Hematopoietic multipotent progenitor cell treated with erythropoietin and hydrocortisone succinate and interleukin-3 and kit ligand, for 15 days (in vitro differentiated cells): ENCODE results near the gene SOCS1.

ENCODE experiments used
- DNase-seq: peaks from one replicate; pipeline ENCODE4 v3.0.0-alpha.2; 2015; ENCODE audit warnings: low spot score

The SOCS1 gene

DNA sequence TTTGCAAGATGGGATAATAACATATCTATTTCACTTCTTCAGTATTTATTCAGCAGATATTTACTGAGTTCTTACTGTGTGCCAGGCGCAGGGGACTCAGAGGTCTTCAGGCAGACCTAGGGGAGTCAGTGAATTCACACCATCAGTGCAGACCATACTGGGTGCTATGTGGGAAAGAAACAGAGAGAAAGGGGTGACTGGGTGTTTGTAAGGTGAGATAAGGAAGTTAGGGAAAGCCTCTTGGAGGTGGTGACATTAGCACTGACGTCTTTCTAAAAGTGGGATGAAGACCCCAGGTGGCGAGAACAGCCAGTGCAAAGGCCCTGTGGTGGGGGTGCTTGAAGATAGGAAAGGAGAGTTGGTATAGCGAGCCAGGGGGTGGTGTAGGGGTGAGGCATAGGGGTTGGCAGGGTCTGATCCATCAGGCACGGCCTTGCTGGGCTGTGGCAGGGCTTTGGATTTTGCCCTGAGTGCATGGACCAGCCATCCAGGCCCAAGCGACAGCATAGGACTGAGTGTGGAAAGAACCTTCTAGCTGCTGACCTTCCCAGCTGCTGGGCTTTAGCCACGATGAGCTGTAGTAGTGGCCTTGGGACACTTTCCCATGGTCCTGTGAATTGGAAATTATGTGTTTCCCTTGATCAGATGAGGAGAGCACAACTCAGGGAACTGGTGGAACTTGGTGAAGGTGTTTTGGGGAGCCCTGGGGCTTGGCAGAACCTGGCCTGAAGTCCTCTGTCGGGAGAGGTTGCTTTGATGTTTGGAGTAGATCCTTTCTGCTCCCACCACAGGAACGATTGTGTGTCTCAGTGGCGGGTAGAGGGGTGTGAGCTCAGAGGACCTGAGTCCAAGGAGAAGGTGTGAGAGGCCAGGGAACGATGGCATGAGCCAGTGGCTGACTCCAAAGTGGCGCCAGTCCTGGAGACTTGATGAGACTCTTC lies 3.9 kb upstream of the SOCS1 start:
- DNase-seq, result no peak

DNA sequence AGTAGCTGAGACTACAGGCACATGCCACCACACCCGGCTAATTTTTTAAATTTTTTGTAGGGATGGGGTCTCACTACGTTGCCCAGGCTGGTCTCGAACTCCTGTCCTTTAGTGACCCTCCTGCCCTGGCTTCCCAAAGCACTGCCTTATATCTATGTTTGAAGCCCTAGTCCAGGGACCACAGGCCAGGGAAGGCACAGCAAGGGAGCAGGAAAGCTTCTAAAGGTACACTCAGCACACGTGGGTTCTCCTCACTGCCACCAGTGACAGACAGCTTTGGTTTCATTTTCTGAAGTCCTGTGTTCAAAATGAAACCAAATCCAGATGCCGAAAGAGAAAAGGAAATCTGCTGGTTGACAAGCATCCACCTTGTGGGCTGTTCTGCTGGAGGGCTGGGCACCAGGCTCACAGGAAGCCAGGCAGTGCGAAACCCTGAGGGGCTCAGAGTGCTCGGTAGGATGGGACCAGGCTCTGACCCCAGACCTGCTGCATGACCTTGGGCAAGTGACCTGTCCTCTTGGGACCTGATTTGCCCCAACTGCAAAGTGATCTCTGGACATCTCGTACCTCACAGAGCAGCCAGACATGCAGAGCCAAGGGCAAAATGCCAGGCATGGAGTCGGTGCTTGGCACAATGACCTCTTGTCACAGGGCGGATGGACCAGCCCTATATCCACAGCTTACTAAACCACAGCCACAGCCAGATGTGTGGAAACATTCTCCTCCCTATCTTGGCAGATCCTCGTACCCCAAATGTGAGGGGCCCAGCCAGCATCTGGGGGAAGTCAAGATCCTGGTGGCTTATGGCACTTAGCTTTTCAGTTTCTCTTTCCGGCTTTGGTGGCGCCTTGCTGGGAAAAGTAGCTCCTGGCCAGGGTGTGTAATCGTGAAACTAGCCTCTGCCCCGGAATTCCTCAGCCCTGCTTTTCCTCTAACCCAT lies 2.8 kb upstream of the SOCS1 start:
- DNase-seq, result no peak

DNA sequence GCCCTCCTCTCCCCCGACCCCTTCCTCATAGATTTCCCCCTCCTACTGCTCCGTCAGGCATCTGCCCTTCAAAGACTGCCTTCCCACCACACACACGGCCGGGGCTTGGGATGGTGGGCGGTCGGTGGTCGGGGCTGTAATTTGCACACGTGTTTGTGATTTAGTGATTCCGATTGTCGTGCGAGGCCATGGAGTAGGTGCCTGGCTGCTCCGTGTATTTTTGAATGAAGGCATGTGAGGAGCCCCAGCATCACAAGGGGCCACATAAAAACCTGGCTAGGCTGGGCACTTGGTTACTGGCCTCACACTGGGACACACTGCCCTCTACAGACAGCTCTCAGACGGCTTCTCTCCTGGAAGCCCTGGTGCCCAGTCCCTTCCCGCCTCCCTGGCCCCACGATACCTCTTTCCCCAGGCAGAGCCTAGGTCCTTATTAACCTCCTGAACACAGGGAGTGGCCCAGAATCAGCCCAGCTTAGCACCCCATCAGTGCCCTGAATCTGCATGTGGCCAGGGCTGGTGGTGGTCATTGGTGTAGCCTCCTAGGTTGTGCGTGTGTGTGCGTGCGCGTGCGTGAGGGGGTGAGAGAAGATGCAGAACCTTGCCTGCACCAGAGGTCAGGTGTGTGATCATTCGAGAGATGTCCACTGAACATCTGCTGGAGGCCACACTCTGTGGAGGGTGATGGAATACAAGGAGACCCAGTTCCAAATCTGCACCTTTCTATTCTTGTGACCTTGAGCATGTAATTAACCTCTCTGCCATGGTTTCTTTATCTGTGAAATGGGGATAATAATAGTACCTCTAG lies 1.3 kb upstream of the SOCS1 start:
- peak; percentile 71 for DNase-seq

DNA sequence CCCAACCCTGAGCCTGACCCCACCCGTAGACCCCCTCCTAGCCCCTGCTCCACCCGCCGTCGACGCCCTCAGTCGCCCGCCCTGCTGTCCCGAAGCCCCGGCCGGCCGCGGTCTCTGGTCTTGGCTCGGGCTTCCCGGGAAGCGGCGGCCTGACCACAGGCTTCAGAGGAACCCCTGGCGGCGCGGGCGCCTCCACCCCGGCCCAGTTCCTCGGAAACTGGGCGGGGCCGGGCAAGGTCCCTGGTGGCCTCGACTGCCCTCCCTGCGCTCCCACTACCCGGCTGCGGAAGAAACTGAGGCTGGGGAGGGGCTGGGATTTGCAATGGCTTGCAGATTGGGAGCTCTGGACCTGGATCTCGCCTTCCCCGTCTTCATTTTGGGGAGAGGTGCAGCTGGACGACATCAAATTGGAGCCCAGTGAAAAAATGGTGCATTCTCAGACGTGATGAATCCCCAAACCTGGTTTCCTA lies 692 bp upstream of the SOCS1 start:
- peak; percentile 9 for DNase-seq

DNA sequence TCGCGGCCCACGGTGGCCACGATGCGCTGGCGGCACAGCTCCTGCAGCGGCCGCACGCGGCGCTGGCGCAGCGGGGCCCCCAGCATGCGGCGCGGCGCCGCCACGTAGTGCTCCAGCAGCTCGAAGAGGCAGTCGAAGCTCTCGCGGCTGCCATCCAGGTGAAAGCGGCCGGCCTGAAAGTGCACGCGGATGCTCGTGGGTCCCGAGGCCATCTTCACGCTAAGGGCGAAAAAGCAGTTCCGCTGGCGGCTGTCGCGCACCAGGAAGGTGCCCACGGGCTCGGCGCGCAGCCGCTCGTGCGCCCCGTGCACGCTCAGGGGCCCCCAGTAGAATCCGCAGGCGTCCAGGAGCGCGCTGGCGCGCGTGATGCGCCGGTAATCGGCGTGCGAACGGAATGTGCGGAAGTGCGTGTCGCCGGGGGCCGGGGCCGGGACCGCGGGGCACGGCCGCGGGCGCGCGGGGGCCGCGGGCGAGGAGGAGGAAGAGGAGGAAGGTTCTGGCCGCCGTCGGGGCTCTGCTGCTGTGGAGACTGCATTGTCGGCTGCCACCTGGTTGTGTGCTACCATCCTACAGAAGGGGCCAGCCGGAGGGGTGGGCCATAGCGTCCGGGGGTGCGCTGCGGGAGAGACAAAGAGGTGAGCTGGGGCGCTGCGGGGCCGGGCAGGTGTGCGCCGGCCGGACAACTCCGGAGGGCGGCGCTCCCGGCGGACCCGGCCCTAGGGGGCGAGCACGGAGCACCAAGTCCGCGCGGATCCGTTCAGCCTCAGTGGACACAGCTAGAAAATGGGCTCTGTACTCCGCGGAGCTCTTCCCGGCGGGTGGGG lies 879 bp downstream of the SOCS1 start:
- peak; percentile 24 for DNase-seq

DNA sequence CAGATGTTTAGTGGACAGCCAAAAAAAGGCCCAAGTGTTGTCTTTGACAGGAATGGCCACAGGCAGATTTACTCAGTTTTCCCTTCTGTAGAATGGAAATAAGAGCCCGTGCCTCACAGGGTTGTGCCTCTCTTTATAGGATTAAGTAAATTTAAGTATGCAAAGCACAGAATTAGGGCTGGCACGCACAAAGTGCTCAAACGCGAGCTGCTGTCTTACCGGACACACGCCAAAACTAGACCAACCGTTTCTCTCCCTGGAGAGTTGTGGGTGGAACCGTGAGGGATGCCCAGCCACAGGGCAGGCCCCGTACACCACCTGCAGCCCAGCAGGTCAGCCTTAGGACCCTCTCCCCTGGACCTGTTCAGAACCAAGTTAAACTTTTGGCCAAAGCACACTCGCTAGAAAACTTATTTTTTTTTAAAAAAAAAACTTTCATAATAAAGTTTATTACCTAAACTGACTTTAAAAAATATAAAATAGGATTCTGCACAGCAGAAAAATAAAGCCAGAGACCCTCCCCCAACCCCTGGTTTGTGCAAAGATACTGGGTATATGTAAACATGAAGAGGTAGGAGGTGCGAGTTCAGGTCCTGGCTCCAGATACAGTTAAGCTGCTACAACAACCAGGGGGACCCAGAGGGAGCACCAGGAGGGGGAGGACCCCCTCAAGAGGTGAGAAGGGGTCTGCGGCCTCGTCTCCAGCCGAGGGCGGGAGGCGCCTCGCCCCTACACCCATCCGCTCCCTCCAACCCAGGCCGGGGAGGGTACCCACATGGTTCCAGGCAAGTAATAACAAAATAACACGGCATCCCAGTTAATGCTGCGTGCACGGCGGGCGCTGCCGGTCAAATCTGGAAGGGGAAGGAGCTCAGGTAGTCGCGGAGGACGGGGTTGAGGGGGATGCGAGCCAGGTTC lies 1.8 kb downstream of the SOCS1 start:
- DNase-seq, result no peak

DNA sequence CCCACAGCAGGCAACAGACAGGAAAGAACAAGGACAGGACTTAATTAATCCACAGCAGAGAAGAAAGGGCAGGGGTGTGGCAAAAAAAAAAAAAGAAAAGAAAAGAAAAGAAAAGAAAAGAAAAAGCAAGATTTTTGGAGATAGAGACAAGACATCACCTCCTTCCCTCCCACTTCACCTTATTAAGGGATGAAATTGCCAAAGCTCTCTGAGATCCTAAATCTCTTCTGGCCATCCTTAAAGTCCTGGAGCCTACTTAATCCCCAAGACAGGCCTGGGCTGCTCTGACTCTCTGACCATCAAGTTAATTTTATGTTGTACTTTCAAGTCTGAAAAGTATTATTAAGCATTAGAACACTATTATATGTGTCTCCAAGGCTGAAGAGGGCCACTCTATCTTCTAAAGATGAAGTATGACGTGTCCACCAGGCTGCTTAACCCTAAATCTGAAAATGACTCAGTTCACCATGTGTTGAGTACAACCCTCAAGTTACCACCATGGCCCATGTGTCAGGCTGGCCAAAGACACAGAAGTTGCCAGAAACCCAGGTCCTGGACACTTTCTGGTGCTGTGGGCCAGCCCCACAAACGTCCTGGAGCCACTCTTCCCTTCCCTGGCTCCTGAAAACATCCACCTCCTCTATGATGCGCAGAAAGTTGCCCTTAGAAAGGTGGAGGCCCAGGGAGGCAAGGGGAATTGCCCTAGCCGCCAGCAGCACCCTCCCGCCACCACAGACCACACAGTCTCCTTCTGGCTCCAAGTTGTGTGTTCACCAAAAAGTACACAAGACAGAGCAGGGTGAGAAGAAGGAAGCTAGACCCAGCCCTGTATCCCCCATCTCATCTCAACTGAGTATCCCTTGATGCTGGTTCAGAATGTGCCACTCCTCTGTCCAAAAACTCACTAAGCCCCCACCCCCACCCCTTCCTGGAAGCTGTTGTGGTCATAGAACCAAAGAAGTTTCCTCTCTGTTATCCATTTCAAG lies 2.7 kb downstream of the SOCS1 start:
- no peak for DNase-seq

DNA sequence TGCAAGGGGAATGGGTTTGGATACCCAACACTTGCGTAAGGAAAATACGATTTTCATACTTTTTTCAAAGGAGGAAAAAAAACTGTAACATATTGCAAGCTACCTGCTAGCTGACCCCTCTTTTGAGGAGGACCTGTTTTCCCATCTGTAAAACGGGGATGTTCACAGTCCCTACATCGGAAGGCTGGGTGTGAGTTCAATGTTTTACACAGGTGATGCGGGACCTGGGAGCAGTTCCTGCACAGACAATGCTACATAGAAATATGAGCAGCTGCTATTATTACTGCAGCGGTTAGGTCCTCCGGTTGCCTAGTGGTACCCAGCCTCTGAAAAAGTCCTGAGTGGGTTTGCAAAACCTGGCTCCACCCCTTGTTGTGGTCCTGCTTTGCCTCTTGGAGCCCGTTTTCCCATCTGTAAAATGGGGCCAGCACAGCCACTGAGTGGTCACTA lies 3.5 kb downstream of the SOCS1 start:
- DNase-seq, result no peak

DNA sequence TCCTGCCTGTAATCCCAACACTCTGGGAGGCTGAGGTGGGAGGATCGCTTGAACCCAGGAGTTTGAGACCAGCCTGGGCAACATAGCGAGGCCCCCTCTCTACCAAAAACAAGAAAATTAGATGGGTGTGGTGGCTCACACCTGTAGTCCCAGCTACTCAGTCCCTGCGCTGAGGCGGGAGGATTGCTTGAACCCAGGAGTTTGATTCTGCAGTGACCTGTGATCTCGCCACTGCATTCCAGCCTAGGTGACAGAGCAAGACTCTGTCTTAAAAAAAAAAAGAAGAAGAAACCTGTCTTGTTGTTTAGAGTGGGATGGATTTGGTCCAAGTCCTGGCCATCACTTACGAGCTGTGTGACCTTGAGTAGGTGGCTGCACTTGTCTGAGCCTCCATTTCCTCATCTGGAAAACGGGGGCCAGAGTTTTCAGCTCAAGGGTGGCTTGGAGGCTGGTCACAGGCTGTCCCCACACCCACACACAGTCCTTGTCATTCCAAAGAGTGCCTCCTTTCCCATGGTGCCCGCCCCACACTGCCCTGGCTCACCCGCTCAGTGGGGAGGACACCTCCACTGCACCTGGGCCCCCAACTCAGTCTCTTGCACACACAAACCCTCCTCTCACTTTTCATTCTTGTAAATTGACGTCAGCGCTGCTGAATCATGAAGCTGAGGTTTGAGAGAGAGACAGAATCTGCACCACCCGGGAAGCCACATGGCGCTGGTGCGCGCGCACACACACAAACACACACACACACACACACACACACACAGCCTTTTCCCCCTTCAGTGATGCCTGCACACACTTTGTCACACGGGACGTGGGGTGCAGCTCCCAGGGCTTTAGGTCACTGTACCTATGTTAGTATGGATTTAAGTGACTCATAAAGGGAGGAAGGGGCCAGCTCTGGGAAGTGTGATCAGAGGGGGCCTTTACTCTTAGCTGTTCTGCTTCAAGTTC lies 4.2 kb downstream of the SOCS1 start:
- no peak for DNase-seq

DNA sequence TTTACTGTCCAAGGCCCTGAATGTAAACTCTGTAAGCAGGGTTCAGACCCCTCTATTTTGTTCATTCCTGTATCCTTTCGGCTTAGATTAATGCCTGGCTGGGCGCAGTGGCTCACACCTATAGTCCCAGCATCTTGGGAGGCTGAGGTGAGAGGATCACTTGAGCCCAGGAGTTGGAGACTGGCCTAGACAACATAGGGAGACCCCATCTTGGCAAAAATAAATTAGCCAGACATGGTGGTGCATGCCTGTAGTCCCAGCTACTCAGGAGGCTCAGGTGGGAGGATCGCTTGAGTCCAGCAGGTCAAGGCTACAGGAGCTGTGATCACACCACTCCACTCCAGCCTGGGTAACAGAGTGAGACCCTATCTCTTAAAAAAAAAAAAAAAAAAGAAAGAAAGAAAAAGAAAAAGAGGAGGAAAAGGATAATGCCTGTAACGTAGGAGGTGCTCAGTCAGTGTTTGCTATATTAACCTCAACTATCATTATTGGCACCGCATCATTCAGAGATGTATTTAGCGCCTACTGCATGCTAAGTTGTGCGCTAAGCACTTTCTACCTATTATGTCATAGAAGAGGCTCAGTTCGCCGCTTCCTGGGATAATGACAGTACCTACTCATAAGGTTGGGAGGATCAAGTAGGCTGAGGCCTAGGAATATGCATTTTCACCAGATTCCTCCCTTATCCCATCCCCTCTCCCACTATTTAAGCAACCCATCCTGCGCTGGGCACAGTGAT lies 5.0 kb downstream of the SOCS1 start:
- DNase-seq, result no peak

DNA sequence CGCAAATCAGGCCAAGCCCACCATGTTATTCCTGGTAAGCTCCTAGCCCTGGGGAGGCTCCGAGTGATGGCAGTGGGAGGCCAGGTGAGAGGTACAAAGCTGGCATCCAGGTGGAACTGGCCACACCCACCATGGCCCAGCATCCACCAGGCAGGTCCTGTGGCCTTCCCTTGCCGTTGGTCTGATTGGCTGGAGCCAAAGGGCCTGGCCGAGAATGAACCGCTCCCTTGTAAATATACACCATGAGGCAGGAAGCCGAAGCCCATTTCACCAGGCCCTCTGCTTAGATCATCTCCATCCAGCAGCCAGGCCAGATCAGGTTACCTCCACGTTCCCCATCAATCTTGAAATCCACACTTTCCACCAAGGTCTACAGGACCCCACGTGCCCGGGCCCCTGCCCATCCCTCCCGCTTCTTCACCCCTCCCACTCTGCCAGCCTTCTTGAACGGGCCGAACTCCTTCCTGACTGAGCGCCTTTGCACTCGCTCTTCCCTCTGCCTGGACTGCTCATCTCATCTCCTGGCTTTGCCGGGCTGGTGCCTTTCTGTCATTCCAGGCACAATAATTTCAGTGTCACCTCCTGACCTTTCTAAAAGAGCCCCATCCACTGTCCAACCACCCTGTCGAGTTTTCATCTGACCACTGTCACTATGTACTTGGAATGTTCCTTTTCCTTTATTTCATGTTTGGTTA lies 5.8 kb downstream of the SOCS1 start:
- no peak for DNase-seq

DNA sequence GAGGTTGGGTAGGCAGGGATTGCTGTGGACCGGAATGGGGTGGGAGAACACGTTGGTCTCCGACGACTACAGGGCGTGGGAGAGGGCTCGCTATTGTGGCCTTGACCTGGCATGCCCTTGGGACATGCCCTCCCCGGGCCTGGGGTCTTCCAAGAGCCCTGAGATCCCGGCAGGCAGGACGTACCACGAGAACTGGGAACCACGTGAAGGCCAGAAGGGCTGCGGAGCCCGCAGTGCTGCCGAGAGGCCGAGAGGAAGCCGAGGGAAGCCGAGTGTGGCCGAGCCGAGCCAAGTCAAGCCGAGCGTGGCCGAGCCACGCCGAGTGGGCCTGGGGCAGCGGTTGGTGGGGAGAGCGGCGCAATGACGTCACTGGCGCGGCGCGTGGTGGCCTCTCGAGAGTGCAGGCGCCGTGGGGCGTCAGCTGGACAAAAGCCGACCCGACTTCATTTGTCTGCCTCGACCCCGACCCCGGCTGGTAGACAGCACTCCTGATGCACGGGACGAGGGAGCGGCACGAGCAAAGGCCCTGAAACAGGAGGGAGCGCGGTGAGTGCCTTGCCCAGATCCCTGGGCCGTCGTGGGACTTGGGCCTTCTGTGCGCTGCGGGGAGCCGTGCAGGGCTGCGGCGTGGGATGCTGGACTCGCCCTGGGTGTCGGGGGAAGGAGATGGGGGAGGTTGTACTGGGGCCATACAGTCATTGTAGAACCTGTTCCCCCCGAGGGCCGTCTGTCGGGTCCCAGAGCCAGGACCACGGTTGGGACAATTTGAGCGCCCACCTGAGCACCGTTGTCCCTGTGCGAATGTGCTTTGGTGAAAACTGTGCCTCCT lies 6.6 kb downstream of the SOCS1 start:
- no peak for DNase-seq

DNA sequence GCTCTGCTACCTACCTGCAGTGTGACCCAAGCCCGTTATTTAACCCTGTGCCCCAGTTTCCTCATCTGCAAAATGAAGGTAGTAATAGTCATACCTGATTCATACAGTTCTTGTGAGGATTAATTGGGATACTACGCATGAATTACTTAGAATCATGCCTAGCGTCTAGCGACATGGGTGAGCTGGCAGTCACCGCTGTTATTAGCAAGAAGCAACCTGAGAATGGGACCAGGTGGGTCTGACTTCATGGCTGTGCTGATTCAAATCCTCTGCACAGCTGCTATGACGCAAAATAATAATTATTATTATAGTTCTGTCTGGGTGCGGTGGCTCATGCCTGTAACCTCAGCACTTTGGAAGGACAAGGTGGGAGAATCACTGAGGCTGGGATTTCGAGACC lies 7.9 kb downstream of the SOCS1 start:
- no peak for DNase-seq

DNA sequence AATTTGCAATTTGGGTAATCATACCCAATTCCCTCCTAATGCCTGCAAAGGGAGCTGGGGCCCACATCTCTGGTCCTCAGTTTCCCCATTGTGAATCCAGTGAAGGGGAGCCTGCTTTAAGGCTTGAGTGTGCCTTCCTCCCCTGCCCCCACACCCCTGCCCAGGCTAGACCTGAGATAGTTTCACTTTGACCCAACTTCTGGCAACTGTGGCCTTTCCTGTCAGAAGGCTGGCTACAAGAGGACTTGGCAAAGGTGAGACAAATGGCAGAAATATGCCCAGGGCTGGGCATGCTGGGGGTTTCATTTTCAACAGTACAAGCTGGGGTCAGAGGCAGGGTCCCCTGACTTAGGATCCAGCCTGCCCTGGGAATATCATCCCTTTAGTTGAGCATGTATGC lies 10.0 kb downstream of the SOCS1 start:
- no peak for DNase-seq

DNA sequence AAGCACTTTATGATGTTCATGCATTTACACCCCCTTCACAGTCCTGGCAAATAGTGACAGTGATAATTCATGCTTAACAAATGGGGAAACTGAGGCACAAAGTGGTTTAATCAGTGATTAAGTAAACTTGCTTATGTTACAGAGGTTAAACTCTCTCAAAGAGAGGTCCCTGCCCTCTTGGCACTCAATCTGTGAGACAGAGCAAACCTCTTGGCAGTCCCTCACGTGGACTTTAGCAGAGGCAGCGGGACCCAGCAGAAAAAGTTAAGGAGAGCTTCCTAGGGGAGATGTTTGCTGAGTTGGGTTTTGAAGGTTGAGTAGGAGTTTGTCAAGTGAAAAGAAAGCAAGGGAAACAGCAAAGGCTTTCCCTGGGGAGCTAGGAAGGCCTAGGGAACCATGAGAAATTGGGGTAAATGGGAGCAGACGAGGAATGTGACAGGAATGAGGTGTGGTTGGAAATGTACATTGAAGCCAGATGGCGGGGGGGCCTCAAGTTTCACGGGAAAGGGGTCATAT lies 10.7 kb downstream of the SOCS1 start:
- DNase-seq, result no peak
